ENCODE results near the gene PCDHA11.

GRCh38 chr5:140883927-140884697 is 15.4 kb downstream of the PCDHA11 start:
- TF ChIP-seq RAD21 (IDR thresholded peaks at IDR 0.05; ENCODE audit: low read depth): no peak
- no peak for TF ChIP-seq EP300 (IDR thresholded peaks at IDR 0.05; ENCODE audit: borderline replicate concordance)
- TF ChIP-seq TAF1 (IDR thresholded peaks at IDR 0.05; ENCODE audit: low read depth): no peak
- no peak for TF ChIP-seq REST (IDR thresholded peaks at IDR 0.05; ENCODE audit: low read depth)
- TF ChIP-seq YY1 (IDR thresholded peaks at IDR 0.05; ENCODE audit: low read depth): no peak
- TF ChIP-seq TCF12 (IDR thresholded peaks at IDR 0.05; ENCODE audit: low read depth): no peak
- TF ChIP-seq USF1 (IDR thresholded peaks at IDR 0.05): no peak
- TF ChIP-seq CEBPB (IDR thresholded peaks at IDR 0.05): no peak
- no peak for TF ChIP-seq ZBTB7A (IDR thresholded peaks at IDR 0.05; ENCODE audit: low read depth)
